Left colon (tissue), 2 donors: Measurements from ENCODE around the gene EVA1C. TPM values are rescaled to one million over a fixed set of nuclear protein-coding genes. Genes with fewer than 3 reads are reported as not detected.
"Not testable (repeated sequence)": the region's sequence is repeated elsewhere in the genome, so short reads cannot be mapped to it uniquely, and the experiment has no call there.

ENCODE experiments used
- ATAC-seq: fragments of 200-7000 bp; cut with Tn5 transposase; one replicate; pipeline ENCODE4 v1.9.1; 2020; ENCODE audit warnings: mild to moderate bottlenecking, moderate library complexity
- DNase-seq, 2 donors: peaks; one replicate each; pipeline ENCODE4 v3.0.0-alpha.2; 2020
- intact Hi-C, 2 donors: fragments of 100-400 bp; cut with DNase I in 1 of 2; cut with micrococcal nuclease in 1 of 2; formaldehyde crosslinking; loops; one replicate each; pipeline versions ENCODE4 v1.11.2 to v1.14.0; 2022; cut with DNase I, micrococcal nuclease
- total RNA-seq, 2 donors: library from RNA; stranded (reverse); fragmentation: NEBNext Ultra II Directional; extraction: Animal tissue kit (Norgen Biotek cat#: 25700); gene quantifications; one replicate each; pipeline ENCODE4 v1.2.1, GENCODE V29; 2021
- donor health status: DM: no; HTN: no; CAD: no.
- donor health status: DM: yes; HTN: yes; CAD: no.

The EVA1C gene
- total RNA-seq, 2 donors from 2014 or later = 10.3 to 24.5 TPM

- intact Hi-C loops, DNase-seq, ATAC-seq: not testable (repeated sequence)
Observed at GRCh38 chr21:32508036-32508435, 95.5 kb downstream of the EVA1C start.

- ATAC-seq = no peak
- intact Hi-C loops = no loop called here
Observed at GRCh38 chr21:32508558-32508957, 96.1 kb downstream of the EVA1C start.

GRCh38 chr21:32508975-32509374, 96.5 kb downstream of the EVA1C start:
- ATAC-seq, intact Hi-C loops, DNase-seq: not testable (repeated sequence)

More at GRCh38 chr21:32508558-32508957, 96.1 kb downstream of the EVA1C start:
- DNase-seq = no peak

GRCh38 chr21:32514275-32515055, 102.0 kb downstream of the EVA1C start:
- ATAC-seq (no peak), DNase-seq (no peak)
- intact Hi-C loops = no loop called here

GRCh38 chr21:32515874-32516273, 103.4 kb downstream of the EVA1C start:
- intact Hi-C loops = no loop called here
- ATAC-seq (no peak), DNase-seq (no peak)

- intact Hi-C loops = no loop called here
- ATAC-seq (peak; percentile 52), DNase-seq (no peak)
Observed at GRCh38 chr21:32516756-32517649, 104.5 kb downstream of the EVA1C start.

GRCh38 chr21:32519945-32520874, 107.7 kb downstream of the EVA1C start:
- ATAC-seq = no peak

GRCh38 chr21:32520875-32521735, 108.6 kb downstream of the EVA1C start:
- DNase-seq (peak; percentile 54 to 68), ATAC-seq (peak; percentile 61)
- intact Hi-C loops = no loop called here

More at GRCh38 chr21:32519945-32520874, 107.7 kb downstream of the EVA1C start:
- intact Hi-C loops = no loop called here
- no peak for DNase-seq

GRCh38 chr21:32521736-32522355, 109.3 kb downstream of the EVA1C start:
- DNase-seq (no peak), ATAC-seq (no peak)
- intact Hi-C loops = no loop called here

GRCh38 chr21:32523463-32523862, 111.0 kb downstream of the EVA1C start:
- ATAC-seq (no peak), DNase-seq (no peak)
- intact Hi-C loops = no loop called here

GRCh38 chr21:32523988-32524719, 111.6 kb downstream of the EVA1C start:
- intact Hi-C loops = no loop called here
- no peak for ATAC-seq

GRCh38 chr21:32525282-32525681, 112.8 kb downstream of the EVA1C start:
- no peak for ATAC-seq
- DNase-seq = no peak
- intact Hi-C loops = no loop called here

More at GRCh38 chr21:32523988-32524719, 111.6 kb downstream of the EVA1C start:
- no peak for DNase-seq

GRCh38 chr21:32529679-32530078, 117.2 kb downstream of the EVA1C start:
- ATAC-seq (no peak), DNase-seq (no peak)
- intact Hi-C loops = no loop called here

- intact Hi-C loops, DNase-seq, ATAC-seq: not testable (repeated sequence)
Observed at GRCh38 chr21:32530809-32531208, 118.3 kb downstream of the EVA1C start.

GRCh38 chr21:32531561-32531960, 119.1 kb downstream of the EVA1C start:
- intact Hi-C loops = not testable (repeated sequence)

GRCh38 chr21:32532636-32533035, 120.1 kb downstream of the EVA1C start:
- DNase-seq = no peak
- intact Hi-C loops = no loop called here
- no peak for ATAC-seq

More at GRCh38 chr21:32531561-32531960, 119.1 kb downstream of the EVA1C start:
- not testable (repeated sequence) for DNase-seq, ATAC-seq

- intact Hi-C loops = no loop called here
- no peak for DNase-seq
- no peak for ATAC-seq
Observed at GRCh38 chr21:32533053-32533452, 120.5 kb downstream of the EVA1C start.
